Glutamatergic neuron (in vitro differentiated cells): ENCODE measurements around the gene EIF2S3. TPM values are rescaled to one million over a fixed set of nuclear protein-coding genes. Genes with fewer than 3 reads are reported as not detected.

Experiments
- DNase-seq: peaks from one replicate; pipeline ENCODE4 v3.0.0; 2022
- H3K27ac Mint-ChIP-seq: one replicate; pipeline ENCODE4 v1.8.0; 2020; ENCODE audit warnings: mild to moderate bottlenecking, mixed read lengths, inconsistent platforms; ENCODE audit not compliant: unreplicated experiment
- H3K27me3 Mint-ChIP-seq: one replicate; pipeline ENCODE4 v1.8.0; 2020; ENCODE audit warnings: mild to moderate bottlenecking, moderate library complexity, mixed read lengths, inconsistent platforms; ENCODE audit not compliant: unreplicated experiment
- H3K36me3 Mint-ChIP-seq: one replicate; pipeline ENCODE4 v1.8.0; 2020; ENCODE audit warnings: mild to moderate bottlenecking, mixed read lengths, inconsistent platforms; ENCODE audit not compliant: unreplicated experiment
- H3K4me1 Mint-ChIP-seq: one replicate; pipeline ENCODE4 v1.8.0; 2020; ENCODE audit warnings: mild to moderate bottlenecking, low read depth, mixed read lengths, inconsistent platforms; ENCODE audit not compliant: unreplicated experiment
- H3K4me3 Mint-ChIP-seq: one replicate; pipeline ENCODE4 v1.8.0; 2020; ENCODE audit warnings: mild to moderate bottlenecking, mixed read lengths, inconsistent platforms; ENCODE audit not compliant: unreplicated experiment
- H3K9me3 Mint-ChIP-seq: one replicate; pipeline ENCODE4 v1.8.0; 2020; ENCODE audit warnings: mild to moderate bottlenecking, moderate library complexity, mixed read lengths, inconsistent platforms; ENCODE audit not compliant: unreplicated experiment
- CTCF ChIP-seq: fragments of 200-600 bp; sonication (generic); IDR thresholded peaks from one replicate; pipeline ENCODE4 v1.5.0; 2021; ENCODE audit not compliant: partially characterized antibody, unreplicated experiment
- total RNA-seq: library from RNA; stranded (reverse); fragmentation: NEBNext Ultra II Directional; extraction: Animal tissue kit (Norgen Biotek cat#: 25700); gene quantifications from one replicate; pipeline ENCODE4 v1.2.1, GENCODE V29; 2021; ENCODE audit not compliant: unreplicated experiment

The EIF2S3 gene
- total RNA-seq, 1 donor from 2014 or later, result 134 TPM

GRCh38 chrX:24093746-24094145 is 39.0 kb downstream of the EIF2S3 start:
- no peak for TF ChIP-seq CTCF
- Mint-ChIP-seq H3K4me3 (no peak overlapping the region), H3K4me1 (no peaks in the 10 kb centered on the region), H3K36me3 (no peaks in the 10 kb centered on the region), H3K27me3 (no peaks in the 10 kb centered on the region), H3K9me3 (no peaks in the 10 kb centered on the region), H3K27ac (no peak overlapping the region)
- no peak for DNase-seq

- DNase-seq, result no peak
- Mint-ChIP-seq H3K27ac (no peak overlapping the region), H3K27me3 (no peaks in the 10 kb centered on the region), H3K36me3 (no peaks in the 10 kb centered on the region), H3K4me3 (no peak overlapping the region), H3K4me1 (no peaks in the 10 kb centered on the region), H3K9me3 (no peaks in the 10 kb centered on the region)
- no peak for TF ChIP-seq CTCF
Measured at GRCh38 chrX:24097741-24098260, 43.0 kb downstream of the EIF2S3 start.

- Mint-ChIP-seq H3K27ac (no peak overlapping the region), H3K4me3 (no peak overlapping the region), H3K36me3 (no peaks in the 10 kb centered on the region), H3K27me3 (no peaks in the 10 kb centered on the region), H3K4me1 (no peaks in the 10 kb centered on the region), H3K9me3 (no peaks in the 10 kb centered on the region)
- DNase-seq, result no peak
- no peak for TF ChIP-seq CTCF
Measured at GRCh38 chrX:24098932-24099331, 44.2 kb downstream of the EIF2S3 start.

GRCh38 chrX:24099394-24099793 is 44.6 kb downstream of the EIF2S3 start:
- no peak for DNase-seq
- H3K4me3 Mint-ChIP-seq, result no peak overlapping the region
- H3K9me3 Mint-ChIP-seq, result no peaks in the 10 kb centered on the region
- H3K27ac Mint-ChIP-seq, result no peak overlapping the region
- H3K27me3 Mint-ChIP-seq, result no peaks in the 10 kb centered on the region
- TF ChIP-seq CTCF, result no peak
- H3K4me1 Mint-ChIP-seq, result no peaks in the 10 kb centered on the region
- no peaks in the 10 kb centered on the region for H3K36me3 Mint-ChIP-seq

GRCh38 chrX:24100713-24101112 is 46.0 kb downstream of the EIF2S3 start:
- no peaks in the 10 kb centered on the region for H3K36me3 Mint-ChIP-seq
- no peaks in the 10 kb centered on the region for H3K9me3 Mint-ChIP-seq
- no peak for DNase-seq
- H3K27ac Mint-ChIP-seq, result no peak overlapping the region
- TF ChIP-seq CTCF, result no peak
- no peaks in the 10 kb centered on the region for H3K4me1 Mint-ChIP-seq
- no peaks in the 10 kb centered on the region for H3K27me3 Mint-ChIP-seq
- no peak overlapping the region for H3K4me3 Mint-ChIP-seq
